AG09309 (cell line): ENCODE results near the gene HOXD4.

ENCODE experiments used
- DNase-seq: peaks from one replicate; pipeline ENCODE4 v3.0.0-alpha.2; 2010; ENCODE audit warnings: low read depth
- H3K4me3 ChIP-seq: 2 replicates; pipeline ENCODE4 v1.5.1; 2011; ENCODE audit warnings: mild to moderate bottlenecking, low read depth, low read length, moderate library complexity; ENCODE audit not compliant: control insufficient read depth
- CTCF ChIP-seq: IDR thresholded peaks from 2 replicates; pipeline ENCODE4 v1.5.1; 2011; ENCODE audit warnings: mild to moderate bottlenecking, low read depth, low read length, inconsistent platforms; ENCODE audit not compliant: insufficient read depth, control insufficient read depth; ENCODE audit errors: missing control alignments

Gene HOXD4

DNA sequence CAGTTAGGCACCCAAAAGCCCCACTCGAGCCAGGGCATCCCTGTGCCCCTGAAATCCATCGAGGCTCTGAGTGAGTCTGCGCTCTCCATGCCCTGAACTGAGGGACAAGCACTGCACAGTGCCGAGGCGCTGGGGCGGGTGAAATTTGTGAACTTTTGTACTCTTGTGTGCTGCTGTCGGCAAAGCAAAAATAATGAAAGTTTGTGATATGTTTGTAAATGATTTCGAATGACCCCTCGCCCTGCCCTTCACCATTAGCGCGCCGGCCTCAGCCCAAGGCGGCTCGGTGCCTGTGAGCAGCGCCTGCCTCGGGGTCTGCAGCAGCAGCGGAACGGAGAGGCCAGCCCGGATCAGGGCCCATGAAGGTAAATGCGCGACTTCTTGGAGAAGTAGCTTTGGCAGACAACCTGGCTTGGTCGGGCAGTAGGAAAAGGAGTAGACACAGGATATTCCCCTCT lies 1.8 kb upstream of the HOXD4 start:
- DNase-seq, result no peak
- TF ChIP-seq CTCF, result no peak
- H3K4me3 ChIP-seq, result no peak overlapping the region

DNA sequence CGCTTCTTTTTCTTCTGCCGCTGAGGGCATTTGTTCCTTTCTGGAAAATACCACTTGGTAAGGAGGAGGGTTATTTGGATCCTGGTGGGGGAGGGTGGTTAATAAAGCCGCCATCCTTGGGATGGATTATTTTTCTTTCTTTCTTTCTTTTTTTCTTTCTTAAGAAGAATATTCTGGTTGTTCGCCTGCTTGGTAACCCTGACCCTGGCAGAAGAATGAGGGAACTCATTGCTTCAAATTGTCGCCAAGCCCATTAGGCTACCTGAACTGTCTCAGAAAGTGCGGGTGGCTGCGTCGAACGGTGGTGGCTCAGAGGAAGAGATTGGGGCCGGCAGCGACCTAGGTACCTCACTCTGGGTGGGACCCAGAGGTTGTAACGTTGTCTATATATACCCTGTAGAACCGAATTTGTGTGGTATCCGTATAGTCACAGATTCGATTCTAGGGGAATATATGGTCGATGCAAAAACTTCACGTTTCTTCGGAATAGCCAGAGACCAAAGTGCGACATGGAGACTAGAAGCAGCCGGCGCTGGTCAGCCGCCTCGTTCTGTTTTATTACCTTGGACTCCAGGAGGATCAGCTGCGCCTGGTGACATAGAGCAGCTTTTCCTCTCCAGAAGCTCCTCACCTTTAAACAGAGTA lies 1.3 kb upstream of the HOXD4 start:
- no peak for TF ChIP-seq CTCF
- no peak overlapping the region for H3K4me3 ChIP-seq
- DNase-seq, result no peak

- TF ChIP-seq CTCF, result no peak
- DNase-seq, result no peak
- no peak overlapping the region for H3K4me3 ChIP-seq
Measured at GRCh38 chr2:176150584-176151441, 537 bp upstream of the HOXD4 start.

GRCh38 chr2:176152350-176153181 lies 1.2 kb downstream of the HOXD4 start:
- H3K4me3 ChIP-seq, result no peak overlapping the region
- no peak for TF ChIP-seq CTCF
- DNase-seq, result no peak

DNA sequence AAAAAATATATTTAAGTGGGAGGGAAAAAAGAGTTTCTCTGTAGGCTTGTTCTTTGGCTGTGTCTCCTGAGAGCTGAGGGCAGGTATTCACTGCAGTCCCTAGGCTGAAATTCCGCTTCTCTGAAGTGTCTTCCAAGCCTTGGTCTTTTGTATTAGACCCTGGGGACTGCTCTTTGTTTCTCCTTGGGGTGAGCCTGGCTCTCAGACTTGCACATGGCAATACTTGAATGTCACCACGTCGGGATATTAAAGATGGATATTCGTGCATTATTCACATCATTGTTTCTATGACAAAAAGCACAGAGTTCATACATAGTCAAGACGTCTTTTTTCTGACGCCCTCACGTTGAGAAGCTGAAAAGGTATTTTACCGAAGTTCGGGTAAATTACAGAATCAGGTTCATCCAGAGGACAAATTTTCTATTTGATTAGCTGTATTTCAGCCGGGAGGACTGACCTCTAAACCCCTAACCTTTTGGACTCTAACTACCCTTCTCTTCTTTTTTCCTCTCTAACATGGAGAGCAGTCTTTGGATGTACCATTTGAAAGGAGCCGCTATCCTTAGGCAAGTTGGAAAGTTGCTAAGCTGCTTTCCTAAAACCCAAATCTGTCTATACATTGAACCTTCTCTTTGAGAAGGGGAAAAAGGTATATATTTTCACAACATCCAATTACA lies 3.4 kb downstream of the HOXD4 start:
- DNase-seq, result no peak
- no peak overlapping the region for H3K4me3 ChIP-seq
- no peak for TF ChIP-seq CTCF
